K562 (cell line): ENCODE results near the gene WBP1. TPM values are rescaled to one million over a fixed set of nuclear protein-coding genes. Genes with fewer than 3 reads are reported as not detected.

Experiments used
- ATF1 ChIP-seq, 2 experiments: fragments of 450-650 bp in 1 of 2; IDR thresholded peaks; 2 replicates each; pipeline ENCODE4 v1.6.1; 2016; ENCODE audit warnings: missing compliant biosample characterization in 1 of 2, missing genetic modification characterization in 1 of 2
- BDP1 ChIP-seq: IDR thresholded peaks from 3 replicates; pipeline ENCODE4 v1.6.1; 2011; ENCODE audit not compliant: insufficient read length, insufficient read depth
- CEBPB ChIP-seq: fragments of 450-650 bp; IDR thresholded peaks from 2 replicates; pipeline ENCODE4 v1.6.1; 2016; ENCODE audit warnings: missing genetic modification characterization, missing compliant biosample characterization
- EGR1 ChIP-seq: fragments of 450-650 bp; conservative IDR thresholded peaks from 2 replicates; pipeline ENCODE4 v1.6.1; 2017; ENCODE audit warnings: mild to moderate bottlenecking
- ELF1 ChIP-seq: fragments of 200-800 bp; sonication (Bioruptor generic); IDR thresholded peaks from 2 replicates; pipeline ENCODE4 v1.6.1; 2016; ENCODE audit warnings: missing genetic modification characterization, missing compliant biosample characterization
- EP400 ChIP-seq: fragments of 450-650 bp; IDR thresholded peaks from 2 replicates; pipeline ENCODE4 v1.6.1; 2017; ENCODE audit warnings: antibody characterized with exemption, mild to moderate bottlenecking, moderate library complexity
- FIP1L1 ChIP-seq: fragments of 200-400 bp; formaldehyde crosslinking; IDR thresholded peaks from 2 replicates; pipeline ENCODE4 v1.6.1; 2018; ENCODE audit warnings: mild to moderate bottlenecking, low read depth, low read length; ENCODE audit not compliant: poor library complexity, severe bottlenecking
- GABPB1 ChIP-seq: sonication (generic); formaldehyde crosslinking; IDR thresholded peaks from 2 replicates; pipeline ENCODE4 v1.8.0; 2022; ENCODE audit warnings: mild to moderate bottlenecking, missing genetic modification reagents
- HDAC2 ChIP-seq: fragments of 450-650 bp; IDR thresholded peaks from 2 replicates; pipeline ENCODE4 v1.6.1; 2016; ENCODE audit warnings: mild to moderate bottlenecking
- HNRNPH1 ChIP-seq: fragments of 200-400 bp; formaldehyde crosslinking; optimal IDR thresholded peaks from 2 replicates; pipeline ENCODE3; 2017; ENCODE audit warnings: low read depth, mild to moderate bottlenecking, low read length, moderate library complexity
- KHSRP ChIP-seq: fragments of 450-650 bp; IDR thresholded peaks from 2 replicates; pipeline ENCODE4 v1.6.1; 2017
- MBD2 ChIP-seq: sonication (generic); IDR thresholded peaks from 2 replicates; pipeline ENCODE4 v1.6.1; 2016; ENCODE audit warnings: low read depth, borderline replicate concordance
- NCOR1 ChIP-seq: fragments of 450-650 bp; IDR thresholded peaks from 2 replicates; pipeline ENCODE4 v1.6.1; 2016; ENCODE audit warnings: mild to moderate bottlenecking, moderate library complexity
- NR2F6 ChIP-seq: fragments of 450-650 bp; formaldehyde crosslinking; IDR thresholded peaks from 2 replicates; pipeline ENCODE4 v1.4.0; 2020; ENCODE audit warnings: mild to moderate bottlenecking
- PCBP2 ChIP-seq: fragments of 200-400 bp; formaldehyde crosslinking; IDR thresholded peaks from 2 replicates; pipeline ENCODE4 v1.6.1; 2018; ENCODE audit warnings: low read length, low read depth, mild to moderate bottlenecking, moderate library complexity; ENCODE audit not compliant: poor library complexity, severe bottlenecking
- POLR2A ChIP-seq: fragments of 450-650 bp; conservative IDR thresholded peaks from 2 replicates; pipeline ENCODE4 v1.6.1; 2016
- SMAD1 ChIP-seq: fragments of 150-350 bp; IDR thresholded peaks from 2 replicates; pipeline ENCODE4 v1.6.1; 2014; ENCODE audit warnings: low read length, low read depth; ENCODE audit not compliant: partially characterized antibody
- ZFPM2 ChIP-seq: fragments of 250-450 bp; sonication (Bioruptor Pico); IDR thresholded peaks from 2 replicates; pipeline ENCODE4 v1.5.1; 2022; ENCODE audit warnings: mild to moderate bottlenecking
- ZFX ChIP-seq: sonication (generic); formaldehyde crosslinking; IDR thresholded peaks from 2 replicates; pipeline ENCODE4 v1.8.0; 2022; ENCODE audit warnings: mild to moderate bottlenecking, missing genetic modification reagents, moderate library complexity
- ZNF282 ChIP-seq: sonication (generic); formaldehyde crosslinking; IDR thresholded peaks from 2 replicates; pipeline ENCODE4 v1.8.1; 2023; ENCODE audit warnings: missing genetic modification reagents
- ZNF583 ChIP-seq: fragments of 250-450 bp; sonication (Bioruptor Pico); IDR thresholded peaks from 2 replicates; pipeline ENCODE4 v1.4.0; 2020
- ZNF592 ChIP-seq: fragments of 450-650 bp; IDR thresholded peaks from 2 replicates; pipeline ENCODE4 v1.6.1; 2017; ENCODE audit warnings: antibody characterized with exemption, mild to moderate bottlenecking
- polyA plus RNA-seq, 8 experiments: library from polyadenylated mRNA; depleted of rRNA in 4 of 8; stranded (reverse) in 5 of 8; unstranded in 3 of 8; fragments of >200 nt; fragmentation: Nextera tagmentation in 2 of 8; fragmentation: Illumina TruSeq in 1 of 8; extraction: Ambion mirVana in 2 of 8; extraction: Trizol in 1 of 8; gene quantifications; 2 replicates each; pipeline versions ENCODE4 v1.2.1 to v1.2.3, GENCODE V29; 2011 to 2014; ENCODE audit warnings: inconsistent platforms in 1 of 8, missing spikeins in 1 of 8
- total RNA-seq, 7 experiments: library from RNA; depleted of rRNA in 6 of 7; stranded (reverse); fragments of >200 nt in 6 of 7; fragmentation: Illumina TruSeq in 2 of 7; extraction: Trizol in 2 of 7; gene quantifications; 2 replicates each; pipeline versions ENCODE4 v1.2.1 to v1.2.3, GENCODE V29; 2011 to 2021; ENCODE audit warnings: low replicate concordance in 1 of 7
- TF ChIP-seq, protein P1 (sequence below): fragments of 450-650 bp; IDR thresholded peaks from 2 replicates; pipeline ENCODE4 v1.6.1; 2014; ENCODE audit warnings: low read depth, mild to moderate bottlenecking, moderate library complexity, borderline replicate concordance
- TF ChIP-seq, protein P2 (sequence below): fragments of 450-650 bp; formaldehyde crosslinking; IDR thresholded peaks from 2 replicates; pipeline ENCODE4 v1.4.0; 2020; ENCODE audit warnings: mild to moderate bottlenecking, moderate library complexity

WBP1 gene
- total and polyA plus RNA-seq, 9 of the 15 experiments (the other 6 are each of a cell fraction or from before 2014, with no cell fraction given) = 1.9 to 27.7 (median 14.2) TPM

DNA sequence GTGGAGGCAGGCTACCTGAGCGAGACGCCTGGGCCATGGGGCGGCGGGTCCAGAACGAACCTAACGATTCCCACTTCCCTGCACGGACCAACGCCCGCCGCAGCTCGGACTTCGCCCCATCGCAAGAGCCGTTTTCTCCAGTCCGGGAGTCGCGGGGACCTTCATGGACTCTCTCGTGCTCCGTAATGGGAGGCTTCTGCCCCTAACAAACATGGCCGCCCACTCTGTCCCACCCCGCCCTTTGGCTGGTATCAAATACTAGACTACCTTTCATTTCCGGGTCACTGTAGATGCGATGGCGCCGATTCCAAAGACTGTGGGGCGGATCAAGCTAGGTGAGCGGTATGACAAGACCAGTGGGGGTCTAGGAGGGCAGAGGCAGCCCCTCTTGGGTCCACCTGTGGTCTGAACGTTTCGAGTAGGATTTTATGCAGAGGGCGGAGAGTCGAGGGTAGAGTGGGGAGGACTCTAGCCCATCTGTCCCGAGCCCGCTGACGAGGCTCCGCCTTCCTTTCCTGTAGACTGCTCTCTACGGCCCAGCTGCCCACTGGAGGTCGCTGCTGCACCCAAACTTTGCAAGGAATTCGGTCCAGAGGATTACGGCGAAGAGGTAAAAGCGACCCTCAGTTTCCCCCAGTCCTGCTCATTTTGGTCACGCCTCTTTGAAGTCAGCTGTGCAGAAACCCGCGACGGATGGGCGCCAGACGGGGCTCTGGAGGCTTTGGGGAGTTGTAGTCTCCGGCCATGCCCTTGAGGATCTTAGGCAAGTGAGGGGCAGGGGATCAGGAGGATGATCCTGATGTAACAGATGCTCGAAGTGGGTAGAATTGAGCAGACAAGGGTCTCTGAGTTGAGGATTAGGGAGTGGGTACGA is 24.8 kb downstream of the WBP1 start, which contains the start of the genes CCDC142 and TTC31 (continued):
- TF ChIP-seq FIP1L1 (no peak), BDP1 (no peak), ZFPM2 (CRISPR knock-in tag) (no peak), ZNF282 (CRISPR knock-in tag) (no peak), PCBP2 (no peak), ZNF583 (CRISPR knock-in tag) (no peak), EP400 (peak; percentile 90), HNRNPH1 (no peak), EGR1 (no peak), ELF1 (peak; percentile 75), CEBPB (tag) (no peak), ZNF592 (peak; percentile 32; the same call in 1 of the 2 replicates), MBD2 (peak; percentile 93), NR2F6 (no peak), KHSRP (no peak), SMAD1 (peak; percentile 57), POLR2A (peak; percentile 91), HDAC2 (peak; percentile 80), ATF1 (CRISPR knock-in tag; IDR thresholded peaks at IDR 0.05) (no peak), ATF1 (tag; IDR thresholded peaks at IDR 0.05) (peak; percentile 82), GABPB1 (CRISPR knock-in tag) (peak; percentile 98), NCOR1 (peak; percentile 78), ZFX (peak; percentile 82)
- TF ChIP-seq, protein P1, sequence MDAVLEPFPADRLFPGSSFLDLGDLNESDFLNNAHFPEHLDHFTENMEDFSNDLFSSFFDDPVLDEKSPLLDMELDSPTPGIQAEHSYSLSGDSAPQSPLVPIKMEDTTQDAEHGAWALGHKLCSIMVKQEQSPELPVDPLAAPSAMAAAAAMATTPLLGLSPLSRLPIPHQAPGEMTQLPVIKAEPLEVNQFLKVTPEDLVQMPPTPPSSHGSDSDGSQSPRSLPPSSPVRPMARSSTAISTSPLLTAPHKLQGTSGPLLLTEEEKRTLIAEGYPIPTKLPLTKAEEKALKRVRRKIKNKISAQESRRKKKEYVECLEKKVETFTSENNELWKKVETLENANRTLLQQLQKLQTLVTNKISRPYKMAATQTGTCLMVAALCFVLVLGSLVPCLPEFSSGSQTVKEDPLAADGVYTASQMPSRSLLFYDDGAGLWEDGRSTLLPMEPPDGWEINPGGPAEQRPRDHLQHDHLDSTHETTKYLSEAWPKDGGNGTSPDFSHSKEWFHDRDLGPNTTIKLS = peak; percentile 63
- TF ChIP-seq, protein P2, sequence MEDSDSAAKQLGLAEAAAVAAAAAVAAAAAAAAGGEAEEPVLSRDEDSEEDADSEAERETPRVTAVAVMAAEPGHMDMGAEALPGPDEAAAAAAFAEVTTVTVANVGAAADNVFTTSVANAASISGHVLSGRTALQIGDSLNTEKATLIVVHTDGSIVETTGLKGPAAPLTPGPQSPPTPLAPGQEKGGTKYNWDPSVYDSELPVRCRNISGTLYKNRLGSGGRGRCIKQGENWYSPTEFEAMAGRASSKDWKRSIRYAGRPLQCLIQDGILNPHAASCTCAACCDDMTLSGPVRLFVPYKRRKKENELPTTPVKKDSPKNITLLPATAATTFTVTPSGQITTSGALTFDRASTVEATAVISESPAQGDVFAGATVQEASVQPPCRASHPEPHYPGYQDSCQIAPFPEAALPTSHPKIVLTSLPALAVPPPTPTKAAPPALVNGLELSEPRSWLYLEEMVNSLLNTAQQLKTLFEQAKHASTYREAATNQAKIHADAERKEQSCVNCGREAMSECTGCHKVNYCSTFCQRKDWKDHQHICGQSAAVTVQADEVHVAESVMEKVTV (CRISPR knock-in tag) = peak; percentile 76
